HG03432 (cell line): ENCODE measurements around the gene C11orf21.
A peak's percentile ranks its signal among the peaks of the same experiment; 100 is the strongest.

ENCODE experiments used
- ATAC-seq: cut with Tn5 transposase; IDR thresholded peaks from one replicate; pipeline ENCODE4 v1.9.1; 2021; ENCODE audit warnings: mild to moderate bottlenecking, moderate library complexity; ENCODE audit not compliant: unreplicated experiment

C11orf21 gene

DNA sequence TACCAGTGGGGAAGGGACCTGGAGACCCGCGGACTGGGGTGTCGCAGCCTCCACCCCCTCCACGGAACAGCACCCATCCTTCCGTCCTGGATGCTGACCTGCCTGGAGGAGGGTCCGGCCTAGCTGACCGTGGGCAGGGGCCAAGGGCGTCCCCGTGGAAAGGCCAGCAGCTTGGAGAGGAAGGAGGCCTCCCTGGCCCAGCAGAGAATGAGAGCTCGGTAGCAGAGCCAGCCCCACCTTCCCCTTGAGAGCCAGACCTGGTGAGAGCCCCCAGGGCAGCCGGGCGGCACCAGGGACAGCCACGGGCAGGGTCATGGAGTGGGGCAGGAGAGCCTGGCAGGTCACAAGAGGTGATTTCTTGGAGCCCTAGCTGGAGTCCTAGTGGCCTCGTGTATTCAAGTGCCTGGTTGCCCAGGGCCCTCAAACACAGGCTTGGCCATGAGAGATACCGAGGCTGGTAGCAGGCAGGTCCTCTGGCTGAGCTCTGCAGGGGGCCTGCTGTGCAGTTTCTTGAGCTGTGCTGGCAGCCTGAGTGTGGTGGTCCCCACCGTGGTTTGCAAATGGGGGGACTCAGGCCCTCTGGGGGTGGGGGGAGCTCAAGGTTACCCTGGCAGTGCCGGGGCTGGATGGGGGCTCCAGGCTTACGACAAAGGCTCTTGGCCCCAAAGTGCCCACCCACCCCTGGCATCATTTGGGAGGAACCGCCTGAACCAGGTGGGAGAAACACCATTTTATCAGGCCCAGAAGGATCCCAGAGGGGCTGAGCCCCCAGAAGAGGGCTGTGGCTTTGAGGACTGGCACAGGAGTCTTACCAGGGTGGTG lies 7.7 kb upstream of the C11orf21 start:
- no peak for ATAC-seq

DNA sequence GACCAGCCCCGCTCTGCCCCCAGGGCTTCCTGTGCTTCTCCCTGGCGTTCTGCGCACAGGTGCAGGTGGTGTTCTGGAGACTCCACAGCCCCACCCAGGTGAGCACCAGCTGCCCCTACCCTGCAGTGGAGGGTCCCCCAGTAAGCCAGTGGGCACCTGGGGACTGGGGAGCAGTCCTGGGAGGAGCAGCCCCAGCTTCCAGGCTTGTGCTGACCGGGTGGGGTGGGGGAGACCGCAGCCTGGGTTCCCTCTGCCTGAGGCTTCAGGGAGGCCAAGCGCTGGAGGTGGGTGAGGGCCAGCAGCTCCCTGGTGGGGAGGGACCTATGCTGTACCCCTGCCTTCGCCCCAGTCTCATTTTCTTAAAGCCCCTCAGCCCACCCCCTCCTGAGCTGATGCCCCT lies 7.0 kb upstream of the C11orf21 start:
- no peak for ATAC-seq

DNA sequence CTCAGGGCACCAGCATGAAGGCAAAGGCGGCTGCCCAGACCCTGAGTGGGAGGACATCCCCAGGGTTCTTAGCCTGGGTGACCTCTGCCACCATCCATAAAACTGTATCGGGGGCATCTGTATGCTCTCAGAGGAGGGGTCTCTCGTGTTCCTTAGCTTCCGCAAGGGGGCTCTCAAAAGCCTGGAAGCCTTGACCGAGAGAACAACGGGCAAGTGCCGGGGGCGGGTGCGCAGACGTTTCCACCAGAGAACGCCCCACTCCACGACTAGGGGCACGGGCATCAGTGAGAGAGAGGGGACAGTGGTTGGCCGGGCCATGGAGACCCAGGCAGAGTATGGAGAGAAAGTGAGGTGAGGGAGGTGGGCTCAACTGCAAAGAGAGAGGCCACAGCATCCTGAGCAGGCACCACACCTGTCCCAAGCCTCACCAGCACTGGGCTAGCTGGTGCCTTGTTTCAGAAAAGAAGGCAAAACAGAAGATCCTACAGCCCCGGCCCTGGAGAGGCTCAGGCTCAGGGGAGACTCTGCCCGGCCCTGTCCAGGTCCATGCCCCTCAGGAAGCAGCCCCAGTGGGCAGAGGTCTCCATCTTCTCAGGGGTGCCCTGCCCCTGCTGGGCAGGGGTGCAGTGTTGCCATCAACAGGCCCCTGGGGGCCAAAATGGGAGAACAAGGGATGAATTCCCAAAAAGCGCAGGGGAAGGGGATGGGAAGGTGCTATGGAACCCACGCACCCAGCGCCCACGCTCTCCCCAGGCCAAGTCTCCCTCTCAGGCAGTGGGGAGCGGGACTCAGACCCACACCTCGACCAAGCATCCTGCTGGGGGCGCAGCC lies 6.0 kb upstream of the C11orf21 start:
- ATAC-seq: no peak

DNA sequence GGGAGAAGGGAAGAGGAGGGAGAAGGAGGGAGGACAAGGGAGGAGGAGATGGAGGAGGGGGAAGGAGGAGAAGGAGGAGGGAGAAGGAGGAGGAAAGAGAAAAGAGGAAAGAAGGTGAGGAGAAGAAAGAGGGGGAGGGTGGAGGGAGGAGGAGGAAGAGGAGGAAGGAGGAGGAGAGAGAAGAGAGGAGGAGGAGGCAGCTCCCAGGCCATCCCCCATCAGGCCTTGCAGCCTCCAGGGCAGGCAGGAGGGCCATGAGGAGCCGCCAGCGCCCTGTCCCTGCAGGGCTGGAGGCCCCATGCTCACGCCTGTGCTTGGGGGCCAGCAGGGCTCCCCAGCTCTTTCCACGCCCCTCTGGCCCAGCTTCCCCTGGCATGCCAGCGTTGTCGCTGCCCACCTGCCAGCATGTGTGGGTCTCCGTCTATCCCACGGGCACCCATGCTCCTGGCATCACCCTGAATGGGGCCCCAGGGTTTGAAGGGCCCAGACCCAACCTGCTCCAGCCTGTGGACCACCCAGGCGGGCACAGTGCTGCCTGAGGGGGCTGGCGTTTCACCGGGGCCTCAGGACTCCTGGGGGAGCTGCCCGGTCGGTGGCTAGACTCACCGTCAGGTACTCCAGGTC lies 5.3 kb upstream of the C11orf21 start:
- ATAC-seq: no peak

DNA sequence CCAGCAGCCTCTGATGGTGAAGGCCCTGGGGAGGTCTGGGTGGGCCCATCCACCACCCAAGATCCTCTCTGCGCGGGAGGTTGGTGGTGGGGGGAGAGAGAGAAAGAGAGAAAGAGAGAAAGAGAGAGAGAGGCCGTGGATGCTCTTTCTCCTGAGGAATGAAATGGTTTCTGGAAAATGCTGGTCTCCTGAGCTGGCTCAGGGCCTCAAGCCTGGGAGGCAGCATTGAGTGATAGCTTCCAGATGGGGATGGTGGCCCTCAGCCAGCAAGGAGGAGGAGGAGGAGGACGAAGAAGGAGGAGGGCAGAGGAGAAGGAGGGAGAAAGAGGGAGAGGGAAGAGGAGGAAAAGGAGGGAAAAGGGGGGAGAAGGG lies 4.7 kb upstream of the C11orf21 start:
- ATAC-seq: no peak

DNA sequence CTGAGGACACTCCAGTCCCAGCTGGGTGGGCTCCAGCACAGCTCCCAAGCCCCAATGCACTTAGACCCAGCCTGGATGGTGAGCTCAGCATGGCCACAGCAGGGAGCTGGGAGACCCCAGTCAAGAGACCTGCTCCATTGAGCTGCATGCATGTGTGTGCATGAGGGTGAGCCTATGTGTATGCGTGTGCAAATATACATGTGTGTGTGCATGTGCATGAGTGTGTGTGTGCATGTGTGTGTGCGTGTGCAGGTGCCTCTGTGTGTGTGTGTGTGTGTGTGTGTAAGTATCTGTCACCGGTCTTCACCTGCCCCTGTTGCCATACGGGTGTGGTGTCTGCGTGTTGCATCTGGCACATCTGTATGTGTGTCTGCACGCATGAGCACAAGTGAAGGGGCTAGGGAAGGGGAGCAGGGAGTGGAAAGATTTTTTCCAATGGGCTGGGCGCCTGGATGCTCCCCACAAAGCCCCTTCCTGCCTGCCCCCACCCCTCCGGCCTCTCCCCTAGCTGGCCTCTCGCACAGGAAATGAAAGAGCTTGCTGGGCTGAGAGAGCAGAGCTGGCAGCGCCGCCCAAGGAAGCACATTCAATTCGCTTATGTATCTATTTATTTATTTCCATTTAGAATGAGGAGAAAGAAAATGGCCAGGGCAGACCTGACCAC lies 4.2 kb upstream of the C11orf21 start:
- no peak for ATAC-seq

DNA sequence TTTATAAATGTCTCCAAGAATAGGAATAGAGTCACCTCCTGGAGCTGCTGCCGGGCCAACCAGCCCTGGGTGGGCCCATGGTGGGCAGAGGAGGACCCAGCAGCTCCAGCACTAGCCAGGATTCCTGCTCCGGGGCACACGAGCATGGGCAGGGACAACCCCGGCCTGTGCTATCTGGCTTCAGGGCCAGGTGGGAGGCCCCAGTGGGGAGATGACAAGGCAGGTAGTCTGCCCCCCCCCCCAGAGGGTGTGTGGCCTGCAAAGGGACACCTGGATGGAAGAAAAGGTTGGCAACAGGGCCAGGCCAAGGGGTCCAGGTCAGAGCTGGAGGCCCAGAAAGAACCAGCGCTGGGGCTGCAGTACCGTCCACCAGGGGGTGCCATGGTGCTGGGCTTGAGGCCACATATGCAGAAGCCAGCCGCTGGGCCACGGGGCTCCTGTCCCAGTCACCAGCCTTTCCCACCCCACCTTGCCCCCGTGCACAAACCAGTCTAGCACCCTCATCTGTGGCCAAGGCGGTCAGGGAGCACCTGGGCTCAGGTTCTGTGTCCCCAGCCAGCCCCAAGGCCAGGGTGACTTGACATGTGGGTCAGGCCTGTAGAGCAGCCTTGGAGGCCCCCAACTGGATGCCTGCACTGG lies 3.5 kb upstream of the C11orf21 start:
- no peak for ATAC-seq

DNA sequence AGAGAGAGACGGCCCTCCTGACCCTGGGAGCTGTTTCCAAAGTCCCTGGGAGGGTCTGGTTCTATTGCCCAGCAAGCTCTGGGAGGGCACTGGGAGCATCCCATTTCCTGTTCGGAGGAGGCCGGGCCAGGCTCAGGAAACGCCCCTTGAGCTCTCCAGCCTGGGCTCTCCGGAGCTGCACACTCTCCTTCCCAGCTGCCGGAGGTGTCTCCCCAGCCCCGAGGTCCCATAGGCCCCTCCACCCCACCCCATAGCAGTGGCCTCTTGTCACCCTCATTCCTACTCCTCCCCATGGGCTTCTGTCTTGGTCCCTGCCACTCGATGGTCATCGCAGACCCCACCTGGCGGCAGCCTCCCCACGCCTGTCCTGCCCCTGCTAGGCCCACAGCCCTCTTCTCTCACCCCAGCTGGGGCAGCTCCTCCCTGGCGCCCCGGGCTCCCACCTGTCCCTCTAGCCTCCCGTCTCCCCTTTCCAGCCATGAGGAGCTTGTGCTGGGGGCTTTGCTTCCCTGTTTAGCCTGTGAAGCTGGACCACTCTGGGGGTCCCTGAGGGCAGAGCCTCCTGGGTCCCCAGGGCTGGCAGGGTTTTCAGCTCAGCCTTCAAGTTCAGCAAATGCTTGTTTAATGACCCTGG lies 2.9 kb upstream of the C11orf21 start:
- no peak for ATAC-seq

DNA sequence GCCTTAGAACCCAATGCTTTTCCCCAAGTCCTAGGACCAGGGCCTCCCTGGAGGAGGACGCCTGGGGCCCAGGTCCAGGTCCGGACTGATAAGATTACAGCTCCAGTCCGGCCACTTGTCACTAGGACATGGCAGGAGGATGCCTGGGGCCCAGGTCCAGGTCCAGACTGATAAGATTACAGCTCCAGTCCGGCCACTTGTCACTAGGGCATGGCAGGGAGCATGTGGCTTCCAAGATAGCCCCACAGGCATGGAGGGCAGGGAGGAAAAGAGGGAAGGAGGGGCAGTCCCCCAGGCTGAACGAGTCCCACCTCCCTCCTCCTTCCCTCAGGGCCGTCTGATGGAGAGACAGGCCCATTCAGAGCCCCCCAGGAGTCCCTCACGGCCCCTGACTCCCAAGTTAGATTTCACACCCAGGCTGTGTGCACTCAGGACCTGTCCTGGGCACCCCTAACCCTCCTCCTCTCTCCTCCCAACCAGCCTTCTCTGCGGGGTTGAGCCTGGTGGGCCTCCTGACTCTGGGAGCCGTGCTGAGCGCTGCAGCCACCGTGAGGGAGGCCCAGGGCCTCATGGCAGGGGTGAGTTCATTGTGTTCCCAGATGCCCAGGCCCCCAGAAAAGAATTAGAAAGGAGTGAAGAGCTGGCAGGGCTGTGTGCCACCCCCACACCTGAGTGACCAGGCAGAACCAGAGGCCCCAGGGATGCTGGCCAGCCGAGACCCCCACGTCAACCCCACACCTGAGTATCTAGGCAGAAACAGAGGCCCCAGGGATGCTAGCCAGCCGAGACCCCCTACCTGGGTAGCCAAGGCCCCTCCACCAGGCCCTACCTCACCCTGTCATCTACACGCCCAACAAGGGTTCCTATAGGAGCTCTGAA lies 2.1 kb upstream of the C11orf21 start:
- ATAC-seq: no peak

DNA sequence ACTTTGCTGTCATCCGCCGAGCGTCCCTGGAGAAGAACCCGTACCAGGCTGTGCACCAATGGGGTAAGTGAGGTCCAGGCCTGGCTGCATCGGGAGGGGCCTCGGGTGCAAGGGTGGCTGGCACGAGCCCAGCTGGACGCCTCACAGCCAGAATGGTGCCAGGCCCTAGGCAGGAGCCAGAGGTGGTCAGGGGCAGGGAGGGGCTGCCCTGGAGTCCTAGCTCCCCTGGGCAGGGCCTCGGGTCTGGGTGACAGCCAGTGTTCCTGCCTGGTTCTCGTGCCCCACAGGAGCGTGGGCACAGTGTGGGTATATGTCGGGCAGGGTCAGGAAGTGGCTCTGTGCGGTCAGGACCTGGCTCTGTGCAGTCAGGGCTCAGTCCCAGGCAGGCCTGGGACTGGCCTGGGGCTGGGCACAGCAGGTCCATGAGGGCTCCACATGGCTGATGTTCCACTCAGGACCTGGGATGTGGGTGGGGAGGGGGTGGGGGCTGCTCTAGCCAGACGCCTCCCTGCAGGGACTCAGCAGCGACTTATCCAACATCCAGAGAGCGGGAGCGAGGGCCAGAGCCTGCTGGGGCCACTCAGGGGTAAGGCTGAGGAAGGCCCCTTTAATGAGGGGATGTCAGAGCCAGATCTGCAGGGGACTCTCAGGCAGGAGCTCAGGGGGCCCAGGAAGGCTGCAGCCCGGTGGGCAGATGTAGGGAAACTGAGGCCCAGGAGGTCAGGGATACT lies 1.3 kb upstream of the C11orf21 start:
- no peak for ATAC-seq

DNA sequence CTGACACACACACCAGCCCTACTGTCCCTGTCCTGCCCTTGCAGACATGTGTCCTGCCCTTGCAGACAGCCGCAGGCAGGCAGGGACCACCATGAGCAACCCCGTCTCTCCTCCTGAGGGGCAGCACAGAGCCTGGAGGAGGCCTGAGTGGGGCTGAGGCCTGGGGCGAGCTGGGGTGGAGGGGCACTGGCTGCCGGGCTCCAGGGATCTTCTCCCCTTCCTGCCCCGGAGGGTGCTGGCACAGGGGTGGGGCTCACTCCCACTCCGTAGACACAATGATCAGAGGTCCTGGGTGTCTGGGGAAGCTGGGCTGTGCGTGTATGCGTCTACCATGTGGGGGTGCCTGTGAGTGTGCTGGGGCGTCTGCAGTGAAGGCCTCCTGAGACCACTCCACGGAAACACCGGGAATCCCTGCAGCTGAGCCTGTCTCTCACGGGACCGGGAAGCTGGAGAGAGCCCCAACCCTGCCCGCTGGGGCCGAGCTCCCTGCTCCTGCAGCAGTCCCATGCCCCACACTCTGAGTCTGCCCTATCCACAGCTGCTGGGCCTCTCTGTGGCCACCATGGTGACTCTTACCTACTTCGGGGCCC lies 683 bp upstream of the C11orf21 start:
- ATAC-seq: peak; percentile 6

DNA sequence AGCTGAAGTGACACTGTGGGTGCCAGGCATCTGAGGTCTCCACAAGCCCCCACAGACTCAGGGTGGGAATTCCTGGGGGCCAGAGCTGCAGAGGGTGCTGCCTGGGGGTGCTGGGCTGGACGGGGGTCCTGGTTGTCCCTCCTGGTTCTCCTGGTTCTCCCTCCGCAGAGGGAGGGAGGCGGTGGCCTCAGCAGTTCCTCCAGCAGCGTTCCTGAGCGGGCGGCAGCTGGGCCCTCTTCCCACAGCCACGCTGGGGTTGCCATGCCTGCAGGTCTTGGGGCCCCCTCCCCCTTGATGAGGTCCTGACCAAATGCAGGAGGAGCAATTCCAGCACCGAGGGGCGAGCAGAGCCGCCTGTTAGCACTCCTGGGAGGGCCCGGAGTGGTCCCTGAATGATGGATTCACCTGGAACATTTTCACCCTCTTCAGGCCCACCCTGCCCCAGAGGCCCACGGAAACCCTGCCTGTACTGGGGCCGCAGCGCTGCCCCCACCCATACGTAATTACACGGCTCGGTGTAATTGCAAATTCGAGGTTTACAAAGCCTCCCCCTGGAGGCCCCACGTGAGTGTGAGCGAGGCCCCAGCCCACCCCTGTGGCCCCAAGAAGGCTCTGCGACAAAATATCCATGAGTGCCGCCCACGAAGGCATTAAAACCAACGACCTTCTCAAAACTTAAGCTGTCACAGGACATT lies 635 bp downstream of the C11orf21 start:
- no peak for ATAC-seq

DNA sequence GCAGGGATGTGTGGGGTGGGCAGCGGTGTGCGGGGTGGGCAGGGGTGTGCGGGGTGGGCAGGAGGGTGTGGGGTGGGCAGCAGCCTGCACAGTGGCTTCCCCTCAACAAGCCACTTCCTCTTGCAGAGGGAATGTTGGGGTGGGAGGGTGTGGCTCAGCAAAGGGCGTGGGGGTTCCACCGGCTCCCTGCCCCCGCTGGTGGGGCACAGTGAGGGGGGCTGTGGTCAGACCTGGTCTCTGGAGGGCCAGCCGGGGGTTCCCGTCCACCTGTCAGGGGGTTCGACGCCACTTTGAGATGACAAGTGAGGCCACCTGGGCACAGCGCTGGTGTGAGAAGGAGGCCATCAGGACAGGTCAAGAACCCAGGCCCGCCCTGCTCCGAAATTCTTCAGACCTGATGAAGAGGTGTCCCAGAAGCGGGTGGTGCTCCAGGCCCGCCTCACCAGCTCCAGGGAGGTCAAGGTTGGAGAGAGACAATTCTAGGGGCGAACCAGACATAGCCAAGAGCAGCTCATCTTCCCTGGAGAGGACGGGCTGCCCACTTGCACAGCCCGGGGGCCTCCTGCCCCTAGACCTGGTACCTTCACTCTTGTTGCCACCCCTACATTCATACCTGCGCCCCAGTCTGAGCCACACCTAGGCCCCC lies 1.3 kb downstream of the C11orf21 start:
- ATAC-seq: no peak

DNA sequence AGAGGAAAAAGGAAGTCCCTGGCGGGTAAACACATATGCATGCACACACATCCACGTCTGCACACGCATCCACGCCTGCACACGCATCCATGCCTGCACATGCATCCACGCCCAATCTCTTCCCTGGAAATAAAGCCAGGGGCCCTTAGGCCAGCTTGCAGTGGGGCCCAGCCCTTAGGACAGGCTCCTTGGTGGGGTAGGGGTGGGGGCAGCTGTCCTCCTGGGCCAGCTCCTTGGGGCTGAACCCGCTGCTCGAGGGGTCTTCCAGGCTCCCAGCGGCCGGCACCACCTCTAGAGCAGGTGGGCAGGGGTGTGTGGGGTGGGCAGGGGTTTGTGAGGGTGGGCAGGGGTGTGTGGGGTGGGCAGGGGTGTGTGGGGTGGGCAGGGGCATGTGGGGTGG lies 1.9 kb downstream of the C11orf21 start:
- no peak for ATAC-seq

DNA sequence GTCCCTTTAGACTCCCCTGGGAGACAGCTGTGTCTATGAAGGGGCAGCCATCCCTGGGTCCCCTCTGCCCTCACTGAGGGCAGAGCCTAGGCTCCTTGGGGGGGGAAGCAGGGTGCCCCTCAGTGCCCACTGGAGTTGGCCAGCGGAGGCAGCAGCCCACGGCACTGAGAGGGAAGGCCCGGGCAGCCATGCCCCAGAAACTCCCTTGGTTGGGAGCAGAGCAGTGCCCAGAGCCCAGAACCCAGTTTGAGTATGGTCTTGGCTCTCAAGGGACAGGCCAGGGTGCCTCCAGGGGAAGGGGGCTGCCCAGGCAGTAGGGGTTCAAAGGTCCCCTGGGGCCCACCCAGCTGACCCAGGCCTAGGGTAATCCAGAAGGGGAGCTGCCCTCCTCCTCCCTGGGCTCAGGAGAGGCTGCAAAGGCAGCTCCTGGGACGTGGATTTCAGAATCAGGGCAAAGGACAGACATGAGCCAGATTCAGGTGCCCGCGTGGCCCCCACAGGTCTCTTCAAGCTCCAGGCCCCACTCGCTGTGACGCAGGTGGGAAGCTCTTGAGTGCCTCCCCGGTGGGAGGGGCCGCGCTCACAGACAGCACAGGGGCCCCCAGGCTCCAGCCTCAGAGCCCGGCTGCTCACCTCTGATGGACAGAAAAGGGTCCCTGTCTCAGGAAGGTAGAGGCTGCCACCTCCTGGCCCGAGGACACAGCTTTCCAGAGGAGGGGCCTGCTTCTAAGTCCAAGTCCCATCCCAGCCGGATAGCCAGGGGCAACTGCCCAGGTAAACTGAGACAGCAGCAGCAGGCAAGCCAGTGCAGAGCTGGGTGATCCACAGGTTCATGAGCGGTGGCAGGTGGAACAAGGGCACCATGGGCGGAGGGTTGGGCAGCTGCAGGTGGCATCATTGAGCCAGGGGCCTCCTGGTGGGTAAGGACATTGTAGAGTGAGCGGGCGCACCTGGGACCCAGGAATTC lies 2.6 kb downstream of the C11orf21 start:
- no peak for ATAC-seq

DNA sequence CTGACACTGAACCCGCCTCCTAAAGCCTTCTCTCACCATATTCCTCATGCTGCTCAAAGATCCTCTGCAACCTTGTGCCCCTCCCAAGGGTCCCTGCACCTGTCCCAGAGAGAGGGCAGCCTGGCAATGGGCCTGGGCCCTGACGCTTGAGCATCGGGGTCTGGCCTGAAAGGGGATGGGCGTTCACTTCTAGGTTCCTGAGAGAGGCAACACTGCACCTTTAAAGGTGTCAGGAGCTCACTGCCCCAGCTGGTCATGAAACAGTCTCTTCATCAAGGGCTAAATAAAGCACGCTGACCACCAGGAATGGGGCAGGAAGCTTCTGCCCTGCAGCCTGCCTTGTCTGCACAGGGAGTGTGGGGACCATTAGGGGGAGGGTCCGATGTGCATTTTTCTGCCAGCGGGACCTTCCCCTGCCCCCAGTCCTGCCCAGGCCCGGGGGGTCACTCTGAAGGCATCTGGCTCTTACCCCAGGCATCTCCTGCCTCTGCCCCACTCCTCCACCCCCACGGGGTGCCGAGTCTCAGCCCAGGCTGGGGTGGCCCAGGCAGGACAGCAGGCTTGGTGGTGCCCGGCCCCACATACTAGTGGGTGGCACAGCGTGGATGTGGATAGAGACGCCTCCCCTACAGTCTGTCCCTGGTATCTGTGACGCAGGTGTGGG lies 3.5 kb downstream of the C11orf21 start:
- ATAC-seq: no peak
